Activated CD4-positive, alpha-beta memory T cell treated with anti-CD3 and anti-CD28 coated beads, Interleukin-2, amount 10 ng/mL, durations not matched to agents 7 days and 5 days (primary cell): ENCODE measurements around the gene B4GAT1. TPM values are rescaled to one million over a fixed set of nuclear protein-coding genes. Genes with fewer than 3 reads are reported as not detected.

ENCODE experiments used
- CTCF ChIA-PET: fragments of 350-600 bp; sonication (Branson Sonifier 250); formaldehyde crosslinking; loops from one replicate; lab custom pipeline; 2021; ENCODE audit warnings: antibody characterized with exemption, inconsistent platforms; lab: Charles Lee
- POLR2A ChIA-PET: fragments of 350-600 bp; sonication (Branson Sonifier 250); formaldehyde crosslinking; loops from one replicate; lab custom pipeline; 2021; ENCODE audit warnings: antibody characterized with exemption; lab: Charles Lee
- DNase-seq: peaks from one replicate; pipeline ENCODE4 v3.0.0-alpha.2; 2020
- H3K27ac Mint-ChIP-seq: one replicate; pipeline ENCODE4 v1.8.0; 2021; ENCODE audit warnings: mild to moderate bottlenecking, mixed read lengths
- H3K27me3 Mint-ChIP-seq: one replicate; pipeline ENCODE4 v1.8.0; 2021; ENCODE audit warnings: mixed read lengths
- H3K36me3 Mint-ChIP-seq: one replicate; pipeline ENCODE4 v1.8.0; 2021; ENCODE audit warnings: low read depth, mixed read lengths
- H3K4me1 Mint-ChIP-seq: one replicate; pipeline ENCODE4 v1.8.0; 2021; ENCODE audit warnings: mixed read lengths
- H3K4me3 Mint-ChIP-seq: one replicate; pipeline ENCODE4 v1.8.0; 2021; ENCODE audit warnings: mild to moderate bottlenecking, mixed read lengths
- H3K9me3 Mint-ChIP-seq: one replicate; pipeline ENCODE4 v1.8.0; 2021; ENCODE audit warnings: mixed read lengths
- total RNA-seq, 2 experiments: library from RNA; stranded (reverse); gene quantifications; one replicate each; pipeline ENCODE4 v1.2.3, GENCODE V29; 2021

The B4GAT1 gene
- total RNA-seq, 2 experiments from 2014 or later, result 8.4 to 8.7 TPM

- ChIA-PET POLR2A (interaction anchor here (1.7 kb wide), 1 partner anchor 27 kb away, joined by 4 read pairs; no protein-coding TSS in a partner anchor), CTCF (interaction anchor here (0.9 kb wide), 1 partner anchor 28 kb away, joined by 4 read pairs; no protein-coding TSS in a partner anchor)
- Mint-ChIP-seq H3K4me3 (no peak overlapping the region), H3K27me3 (peaks cover 4% of the 10 kb centered on the region), H3K36me3 (peaks cover 40% of the 10 kb centered on the region), H3K27ac (no peak overlapping the region), H3K4me1 (peaks cover 49% of the 10 kb centered on the region), H3K9me3 (no peaks in the 10 kb centered on the region)
- DNase-seq, result no peak
These were observed 7.5 kb downstream of the B4GAT1 start for GRCh38 chr11:66339686-66340483.

GRCh38 chr11:66339162-66339675 lies 8.2 kb downstream of the B4GAT1 start:
- Mint-ChIP-seq H3K9me3 (no peaks in the 10 kb centered on the region), H3K27me3 (peaks cover 4% of the 10 kb centered on the region), H3K4me3 (no peak overlapping the region), H3K27ac (no peak overlapping the region), H3K4me1 (peaks cover 44% of the 10 kb centered on the region), H3K36me3 (peaks cover 40% of the 10 kb centered on the region)
- ChIA-PET CTCF (interaction anchor here (0.9 kb wide), 1 partner anchor 27 kb away, joined by 4 read pairs; no protein-coding TSS in a partner anchor), POLR2A (no interaction called here)
- DNase-seq, result no peak

GRCh38 chr11:66338276-66339161 lies 8.9 kb downstream of the B4GAT1 start:
- no peak for DNase-seq
- no peak overlapping the region for H3K27ac Mint-ChIP-seq
- H3K27me3 Mint-ChIP-seq, result peaks cover 4% of the 10 kb centered on the region
- H3K4me1 Mint-ChIP-seq, result peaks cover 37% of the 10 kb centered on the region
- ChIA-PET CTCF (interaction anchor here (0.5 to 1.2 kb wide), 2 partner anchors 13 to 27 kb away, joined by 3 to 5 read pairs; no protein-coding TSS in a partner anchor), POLR2A (interaction anchor here (1.4 kb wide), 1 partner anchor 27 kb away, joined by 3 read pairs; no protein-coding TSS in a partner anchor)
- H3K9me3 Mint-ChIP-seq, result no peaks in the 10 kb centered on the region
- peaks cover 40% of the 10 kb centered on the region for H3K36me3 Mint-ChIP-seq
- no peak overlapping the region for H3K4me3 Mint-ChIP-seq

GRCh38 chr11:66337103-66337899 lies 10.1 kb downstream of the B4GAT1 start:
- H3K4me3 Mint-ChIP-seq, result no peak overlapping the region
- no peaks in the 10 kb centered on the region for H3K9me3 Mint-ChIP-seq
- POLR2A ChIA-PET, result interaction anchor here (1.0 to 3.8 kb wide), 3 partner anchors 25 to 47 kb away, joined by 3 to 19 read pairs (median 3); no protein-coding TSS in a partner anchor
- no peak overlapping the region for H3K27ac Mint-ChIP-seq
- peaks cover 4% of the 10 kb centered on the region for H3K27me3 Mint-ChIP-seq
- CTCF ChIA-PET, result interaction anchor here (1.2 kb wide), 1 partner anchor 26 kb away, joined by 5 read pairs; no protein-coding TSS in a partner anchor
- H3K36me3 Mint-ChIP-seq, result peaks cover 32% of the 10 kb centered on the region
- no peak for DNase-seq
- H3K4me1 Mint-ChIP-seq, result peaks cover 28% of the 10 kb centered on the region

DNA sequence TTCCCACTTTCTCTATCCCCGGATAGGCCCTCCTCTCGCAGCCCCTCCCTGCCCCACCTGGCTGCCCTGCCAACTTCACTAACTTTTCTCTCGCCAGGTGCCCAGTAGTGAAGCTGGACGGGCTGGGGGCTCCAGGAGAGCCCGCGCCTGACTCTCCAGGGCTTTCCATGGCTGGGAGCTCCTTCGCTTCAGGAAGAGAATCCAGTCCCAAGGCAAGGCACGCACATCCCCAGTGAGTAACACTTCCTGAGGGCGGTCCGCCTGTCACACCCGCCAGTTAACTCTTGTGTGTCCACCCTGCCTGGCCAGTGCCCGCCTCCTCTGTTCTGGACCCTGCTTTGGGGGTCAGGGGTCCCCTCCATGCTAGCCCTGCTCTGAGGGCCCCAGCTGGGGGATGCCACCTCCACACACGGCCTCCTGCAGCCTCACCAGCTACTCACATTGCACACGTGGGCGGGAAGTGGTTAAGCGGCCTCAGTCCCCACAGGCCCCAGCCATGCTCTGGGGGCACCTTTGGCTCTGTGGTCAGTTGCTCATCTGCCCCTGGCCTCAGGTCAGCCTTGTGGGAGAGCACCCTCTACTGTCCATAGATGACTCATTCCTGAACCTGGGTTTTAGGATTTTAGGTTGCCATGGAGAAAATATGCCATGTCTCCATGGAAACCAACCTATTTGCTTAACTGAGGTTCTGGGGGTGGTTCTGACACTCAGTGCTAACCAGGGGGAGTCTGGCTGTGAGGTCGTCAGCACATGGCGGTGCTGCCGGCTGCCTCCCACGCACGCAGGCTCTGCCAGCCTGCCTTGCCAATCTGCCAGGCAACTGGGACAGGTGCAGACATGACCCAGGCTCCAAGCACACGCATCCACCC lies 11.0 kb downstream of the B4GAT1 start, which contains the start of gene RIN1:
RIN1 (minus strand) TSS at position 201 of the 869 bp plus-strand sequence; CDS start at position 169, 32 bp downstream.
- POLR2A ChIA-PET, result interaction anchor here (0.7 to 3.8 kb wide), 6 partner anchors 7 to 47 kb away, joined by 3 to 19 read pairs (median 4); partner anchors contain the start of genes BRMS1 and SLC29A2
- Mint-ChIP-seq H3K4me1 (peaks cover 25% of the 10 kb centered on the region), H3K9me3 (no peaks in the 10 kb centered on the region)

DNA sequence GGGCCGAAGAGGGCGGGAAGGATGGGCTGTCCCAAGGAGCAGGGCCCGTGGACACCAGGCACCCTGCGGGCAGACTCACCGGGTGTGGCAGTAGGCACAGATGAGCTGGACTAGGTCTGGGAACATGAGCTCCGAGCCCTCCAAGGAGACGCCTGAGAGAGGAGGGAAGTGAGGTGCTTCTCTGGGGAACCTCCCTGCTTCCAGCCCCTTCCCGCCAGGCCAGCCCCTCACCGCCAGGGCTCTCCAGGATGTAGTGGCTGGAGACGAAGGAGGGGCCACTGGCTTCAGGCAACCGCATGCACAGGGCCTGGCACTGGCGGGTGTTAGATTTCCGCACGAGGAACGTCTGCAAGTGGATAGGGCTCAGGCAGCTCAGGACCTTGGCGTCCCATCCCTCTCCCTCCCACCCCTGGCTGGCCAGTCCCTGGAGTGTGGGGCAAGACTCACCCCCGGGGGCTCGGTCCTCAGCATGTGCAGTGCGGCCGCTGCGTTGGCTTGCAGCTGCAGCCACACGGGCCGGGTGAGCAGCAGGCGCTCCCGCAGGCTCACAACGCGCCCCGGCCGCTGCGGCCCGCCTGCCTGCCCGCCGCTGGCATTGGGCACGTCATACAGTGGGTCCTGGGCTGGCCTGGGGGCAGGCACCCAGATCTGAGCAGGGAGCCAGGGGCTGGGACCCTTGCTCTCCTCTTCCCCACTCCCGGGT lies 11.7 kb downstream of the B4GAT1 start:
- Mint-ChIP-seq H3K27me3 (peaks cover 4% of the 10 kb centered on the region), H3K4me1 (peaks cover 25% of the 10 kb centered on the region), H3K4me3 (no peak overlapping the region), H3K27ac (no peak overlapping the region), H3K9me3 (no peaks in the 10 kb centered on the region), H3K36me3 (peaks cover 16% of the 10 kb centered on the region)
- DNase-seq, result no peak
- POLR2A ChIA-PET, result interaction anchor here (0.7 to 3.8 kb wide), 7 partner anchors 8 to 47 kb away, joined by 3 to 19 read pairs (median 4); partner anchors contain the start of genes B4GAT1, BRMS1, SLC29A2 and YIF1A
- CTCF ChIA-PET, result interaction anchor here (0.6 to 2.2 kb wide), 6 partner anchors 10 to 313 kb away, joined by 3 to 23 read pairs (median 4); no protein-coding TSS in a partner anchor

More for the DNA sequence above, 11.0 kb downstream of the B4GAT1 start, which contains the start of gene RIN1:
- DNase-seq, result peak; percentile 70
- peaks cover 4% of the 10 kb centered on the region for H3K27me3 Mint-ChIP-seq
- H3K4me3 Mint-ChIP-seq, result no peak within 1 kb of the TSS
- H3K36me3 Mint-ChIP-seq, result peaks cover 24% of the 10 kb centered on the region
- CTCF ChIA-PET, result interaction anchor here (0.6 to 2.2 kb wide), 3 partner anchors 24 to 84 kb away, joined by 3 to 23 read pairs (median 4); no protein-coding TSS in a partner anchor
- peak within 1 kb of the TSS; percentile 21 for H3K27ac Mint-ChIP-seq

DNA sequence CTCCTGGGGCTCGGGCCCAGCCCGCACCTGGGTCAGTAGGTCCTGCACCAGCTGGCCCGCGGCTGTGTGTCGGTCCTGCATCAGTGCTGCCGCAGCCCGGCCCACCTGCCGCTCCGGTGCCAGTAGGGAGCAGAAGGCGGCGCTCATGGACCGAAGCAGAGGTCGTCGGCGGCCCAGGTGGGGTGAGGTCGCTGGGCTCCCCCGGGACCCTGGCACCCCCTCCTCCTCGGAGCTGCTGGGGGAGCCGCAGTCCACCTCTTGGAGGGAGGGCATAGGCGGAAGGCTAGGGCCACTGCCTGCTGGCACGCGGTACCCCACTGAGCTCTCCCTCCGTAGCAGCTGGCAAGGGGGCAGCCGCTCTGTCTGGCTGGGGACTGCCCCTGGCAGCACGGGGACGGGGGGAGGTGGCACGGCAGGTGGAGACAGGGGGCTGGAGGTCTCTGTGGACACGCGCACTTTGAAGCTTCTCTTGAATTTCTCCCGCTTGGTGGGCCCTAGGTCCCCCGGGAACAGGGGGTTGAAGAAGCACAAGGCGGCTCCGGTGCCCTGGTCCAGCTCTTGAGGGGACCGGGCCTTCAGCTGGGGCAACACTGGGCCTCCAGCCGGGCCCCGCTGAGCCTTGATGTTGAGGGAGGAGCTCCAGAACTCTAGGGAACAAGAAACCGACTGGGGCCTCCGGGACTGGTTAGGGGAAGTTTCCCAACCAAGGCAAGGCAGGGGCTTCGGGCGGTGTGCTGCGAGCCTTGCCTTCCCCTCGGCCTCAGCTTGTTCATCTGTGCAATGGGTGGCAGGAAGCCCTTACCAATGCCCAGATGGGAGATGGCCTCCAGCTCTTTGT lies 12.6 kb downstream of the B4GAT1 start:
- Mint-ChIP-seq H3K27me3 (peaks cover 4% of the 10 kb centered on the region), H3K27ac (no peak overlapping the region), H3K9me3 (no peaks in the 10 kb centered on the region), H3K36me3 (peaks cover 16% of the 10 kb centered on the region), H3K4me3 (no peak overlapping the region), H3K4me1 (peaks cover 25% of the 10 kb centered on the region)
- ChIA-PET POLR2A (interaction anchor here (0.7 to 3.8 kb wide), 6 partner anchors 9 to 46 kb away, joined by 3 to 19 read pairs (median 4); partner anchors contain the start of genes B4GAT1, BRMS1, SLC29A2 and YIF1A), CTCF (interaction anchor here (0.8 to 2.2 kb wide), 5 partner anchors 11 to 313 kb away, joined by 3 to 23 read pairs (median 4); partner anchors contain the start of gene SLC29A2)
- DNase-seq, result no peak

GRCh38 chr11:66333896-66334604 lies 13.4 kb downstream of the B4GAT1 start:
- ChIA-PET POLR2A (interaction anchor here (0.8 to 3.8 kb wide), 4 partner anchors 10 to 45 kb away, joined by 3 to 19 read pairs (median 8); partner anchors contain the start of genes B4GAT1, BRMS1 and YIF1A), CTCF (interaction anchor here (1.0 to 2.2 kb wide), 3 partner anchors 12 to 38 kb away, joined by 3 to 23 read pairs (median 4); partner anchors contain the start of gene SLC29A2)
- Mint-ChIP-seq H3K4me1 (peaks cover 26% of the 10 kb centered on the region), H3K27me3 (peaks cover 4% of the 10 kb centered on the region), H3K36me3 (peaks cover 14% of the 10 kb centered on the region), H3K4me3 (no peak overlapping the region), H3K27ac (no peak overlapping the region), H3K9me3 (no peaks in the 10 kb centered on the region)
- DNase-seq, result no peak
